Fibroblast of the conjunctiva (primary cell): Measurements from ENCODE around the gene OLIG1.

Experiments
- DNase-seq: peaks from one replicate; pipeline ENCODE4 v3.0.0-alpha.2; 2010; ENCODE audit warnings: low read depth

The OLIG1 gene

GRCh38 chr21:33069994-33070743, at the start of gene OLIG1:
OLIG1 (plus strand) TSS chr21:33070141; CDS start chr21:33070247, 106 bp downstream.
- DNase-seq: no peak

GRCh38 chr21:33020558-33021100, 49.3 kb upstream of the OLIG1 start:
- no peak for DNase-seq

GRCh38 chr21:33021150-33021549, 48.8 kb upstream of the OLIG1 start:
- DNase-seq: no peak

DNA sequence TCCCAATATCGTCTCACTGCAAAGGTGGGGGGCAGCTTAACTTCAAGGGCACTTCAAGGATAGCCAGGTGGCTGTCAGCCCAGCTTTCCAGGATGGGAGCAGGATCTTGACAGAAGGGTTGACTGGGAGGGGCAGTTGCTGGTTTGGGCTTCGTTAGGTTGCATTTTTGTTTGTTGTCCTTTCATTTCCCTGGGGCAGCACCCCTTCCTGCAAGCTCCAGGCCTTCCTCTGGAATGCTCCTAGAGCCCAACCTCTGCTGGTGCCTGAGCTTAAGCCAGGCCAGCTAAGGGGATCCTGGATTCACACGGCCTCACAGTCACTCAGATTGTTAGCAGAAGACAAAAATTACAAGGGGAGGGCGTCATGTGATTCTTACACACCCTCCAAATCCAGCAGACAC, 48.3 kb upstream of the OLIG1 start:
- DNase-seq: no peak

GRCh38 chr21:33022489-33022827, 47.5 kb upstream of the OLIG1 start:
- no peak for DNase-seq

- no peak for DNase-seq
Measured at GRCh38 chr21:33022828-33023573, 46.9 kb upstream of the OLIG1 start.

GRCh38 chr21:33023574-33024200, 46.3 kb upstream of the OLIG1 start:
- no peak for DNase-seq

- no peak for DNase-seq
Measured at GRCh38 chr21:33024201-33025103, 45.5 kb upstream of the OLIG1 start.

DNA sequence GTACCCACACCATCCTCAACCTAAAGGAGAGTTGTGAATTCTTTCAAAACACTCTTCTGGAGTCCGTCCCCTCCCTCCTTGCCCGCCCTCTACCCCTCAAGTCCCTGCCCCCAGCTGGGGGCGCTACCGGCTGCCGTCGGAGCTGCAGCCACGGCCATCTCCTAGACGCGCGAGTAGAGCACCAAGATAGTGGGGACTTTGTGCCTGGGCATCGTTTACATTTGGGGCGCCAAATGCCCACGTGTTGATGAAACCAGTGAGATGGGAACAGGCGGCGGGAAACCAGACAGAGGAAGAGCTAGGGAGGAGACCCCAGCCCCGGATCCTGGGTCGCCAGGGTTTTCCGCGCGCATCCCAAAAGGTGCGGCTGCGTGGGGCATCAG, 44.8 kb upstream of the OLIG1 start:
- DNase-seq: no peak

GRCh38 chr21:33025489-33026442, 44.2 kb upstream of the OLIG1 start, which contains the start of gene OLIG2:
OLIG2 (plus strand) TSS chr21:33025935; CDS start chr21:33026863, 928 bp downstream.
- no peak for DNase-seq

DNA sequence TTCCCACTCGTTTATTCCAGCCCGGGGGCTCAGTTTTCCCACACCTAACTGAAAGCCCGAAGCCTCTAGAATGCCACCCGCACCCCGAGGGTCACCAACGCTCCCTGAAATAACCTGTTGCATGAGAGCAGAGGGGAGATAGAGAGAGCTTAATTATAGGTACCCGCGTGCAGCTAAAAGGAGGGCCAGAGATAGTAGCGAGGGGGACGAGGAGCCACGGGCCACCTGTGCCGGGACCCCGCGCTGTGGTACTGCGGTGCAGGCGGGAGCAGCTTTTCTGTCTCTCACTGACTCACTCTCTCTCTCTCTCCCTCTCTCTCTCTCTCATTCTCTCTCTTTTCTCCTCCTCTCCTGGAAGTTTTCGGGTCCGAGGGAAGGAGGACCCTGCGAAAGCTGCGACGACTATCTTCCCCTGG, 43.5 kb upstream of the OLIG1 start:
- no peak for DNase-seq

DNA sequence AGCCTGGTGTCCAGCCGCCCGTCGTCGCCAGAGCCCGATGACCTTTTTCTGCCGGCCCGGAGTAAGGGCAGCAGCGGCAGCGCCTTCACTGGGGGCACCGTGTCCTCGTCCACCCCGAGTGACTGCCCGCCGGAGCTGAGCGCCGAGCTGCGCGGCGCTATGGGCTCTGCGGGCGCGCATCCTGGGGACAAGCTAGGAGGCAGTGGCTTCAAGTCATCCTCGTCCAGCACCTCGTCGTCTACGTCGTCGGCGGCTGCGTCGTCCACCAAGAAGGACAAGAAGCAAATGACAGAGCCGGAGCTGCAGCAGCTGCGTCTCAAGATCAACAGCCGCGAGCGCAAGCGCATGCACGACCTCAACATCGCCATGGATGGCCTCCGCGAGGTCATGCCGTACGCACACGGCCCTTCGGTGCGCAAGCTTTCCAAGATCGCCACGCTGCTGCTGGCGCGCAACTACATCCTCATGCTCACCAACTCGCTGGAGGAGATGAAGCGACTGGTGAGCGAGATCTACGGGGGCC, 43.0 kb upstream of the OLIG1 start:
- no peak for DNase-seq

DNA sequence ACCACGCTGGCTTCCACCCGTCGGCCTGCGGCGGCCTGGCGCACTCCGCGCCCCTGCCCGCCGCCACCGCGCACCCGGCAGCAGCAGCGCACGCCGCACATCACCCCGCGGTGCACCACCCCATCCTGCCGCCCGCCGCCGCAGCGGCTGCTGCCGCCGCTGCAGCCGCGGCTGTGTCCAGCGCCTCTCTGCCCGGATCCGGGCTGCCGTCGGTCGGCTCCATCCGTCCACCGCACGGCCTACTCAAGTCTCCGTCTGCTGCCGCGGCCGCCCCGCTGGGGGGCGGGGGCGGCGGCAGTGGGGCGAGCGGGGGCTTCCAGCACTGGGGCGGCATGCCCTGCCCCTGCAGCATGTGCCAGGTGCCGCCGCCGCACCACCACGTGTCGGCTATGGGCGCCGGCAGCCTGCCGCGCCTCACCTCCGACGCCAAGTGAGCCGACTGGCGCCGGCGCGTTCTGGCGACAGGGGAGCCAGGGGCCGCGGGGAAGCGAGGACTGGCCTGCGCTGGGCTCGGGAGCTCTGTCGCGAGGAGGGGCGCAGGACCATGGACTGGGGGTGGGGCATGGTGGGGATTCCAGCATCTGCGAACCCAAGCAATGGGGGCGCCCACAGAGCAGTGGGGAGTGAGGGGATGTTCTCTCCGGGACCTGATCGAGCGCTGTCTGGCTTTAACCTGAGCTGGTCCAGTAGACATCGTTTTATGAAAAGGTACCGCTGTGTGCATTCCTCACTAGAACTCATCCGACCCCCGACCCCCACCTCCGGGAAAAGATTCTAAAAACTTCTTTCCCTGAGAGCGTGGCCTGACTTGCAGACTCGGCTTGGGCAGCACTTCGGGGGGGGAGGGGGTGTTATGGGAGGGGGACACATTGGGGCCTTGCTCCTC, 42.3 kb upstream of the OLIG1 start:
- DNase-seq: no peak

GRCh38 chr21:33028287-33028670, 41.7 kb upstream of the OLIG1 start:
- no peak for DNase-seq

DNA sequence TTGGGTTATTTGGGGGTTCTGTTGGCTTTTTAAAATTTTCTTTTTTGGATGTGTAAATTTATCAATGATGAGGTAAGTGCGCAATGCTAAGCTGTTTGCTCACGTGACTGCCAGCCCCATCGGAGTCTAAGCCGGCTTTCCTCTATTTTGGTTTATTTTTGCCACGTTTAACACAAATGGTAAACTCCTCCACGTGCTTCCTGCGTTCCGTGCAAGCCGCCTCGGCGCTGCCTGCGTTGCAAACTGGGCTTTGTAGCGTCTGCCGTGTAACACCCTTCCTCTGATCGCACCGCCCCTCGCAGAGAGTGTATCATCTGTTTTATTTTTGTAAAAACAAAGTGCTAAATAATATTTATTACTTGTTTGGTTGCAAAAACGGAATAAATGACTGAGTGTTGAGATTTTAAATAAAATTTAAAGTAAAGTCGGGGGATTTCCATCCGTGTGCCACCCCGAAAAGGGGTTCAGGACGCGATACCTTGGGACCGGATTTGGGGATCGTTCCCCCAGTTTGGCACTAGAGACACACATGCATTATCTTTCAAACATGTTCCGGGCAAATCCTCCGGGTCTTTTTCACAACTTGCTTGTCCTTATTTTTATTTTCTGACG, 41.1 kb upstream of the OLIG1 start:
- no peak for DNase-seq

DNA sequence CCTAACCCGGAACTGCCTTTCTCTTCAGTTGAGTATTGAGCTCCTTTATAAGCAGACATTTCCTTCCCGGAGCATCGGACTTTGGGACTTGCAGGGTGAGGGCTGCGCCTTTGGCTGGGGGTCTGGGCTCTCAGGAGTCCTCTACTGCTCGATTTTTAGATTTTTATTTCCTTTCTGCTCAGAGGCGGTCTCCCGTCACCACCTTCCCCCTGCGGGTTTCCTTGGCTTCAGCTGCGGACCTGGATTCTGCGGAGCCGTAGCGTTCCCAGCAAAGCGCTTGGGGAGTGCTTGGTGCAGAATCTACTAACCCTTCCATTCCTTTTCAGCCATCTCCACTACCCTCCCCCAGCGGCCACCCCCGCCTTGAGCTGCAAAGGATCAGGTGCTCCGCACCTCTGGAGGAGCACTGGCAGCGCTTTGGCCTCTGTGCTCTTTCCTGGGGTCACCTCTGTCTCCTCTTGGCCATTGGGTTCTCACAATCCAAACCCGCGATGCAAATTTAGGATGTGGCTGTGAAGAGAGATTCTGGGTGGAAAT, 40.5 kb upstream of the OLIG1 start:
- no peak for DNase-seq

DNA sequence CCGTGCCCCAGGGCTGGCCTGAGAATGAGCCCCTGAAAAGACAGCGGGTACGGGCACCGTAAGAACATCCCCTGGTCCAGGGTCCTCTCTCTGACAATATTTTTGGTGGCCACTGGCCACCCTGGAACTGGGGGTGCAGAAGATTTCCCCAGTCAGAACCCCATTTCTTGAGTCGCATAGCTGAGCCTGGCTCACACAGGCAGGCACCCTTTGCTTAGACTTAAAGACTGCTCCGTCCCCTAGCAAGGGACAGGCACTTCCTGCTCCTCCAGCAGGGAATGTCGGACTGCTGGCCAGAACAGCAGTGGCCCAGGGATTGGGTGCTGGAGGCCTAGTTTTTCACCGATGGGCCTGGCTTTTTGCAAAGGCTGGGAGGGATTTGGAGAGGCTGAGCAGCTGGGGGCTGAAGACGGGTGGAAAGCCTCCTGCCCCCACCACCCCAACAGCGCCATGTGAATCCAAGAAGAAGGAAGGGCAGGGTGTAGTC, 39.9 kb upstream of the OLIG1 start:
- no peak for DNase-seq

DNA sequence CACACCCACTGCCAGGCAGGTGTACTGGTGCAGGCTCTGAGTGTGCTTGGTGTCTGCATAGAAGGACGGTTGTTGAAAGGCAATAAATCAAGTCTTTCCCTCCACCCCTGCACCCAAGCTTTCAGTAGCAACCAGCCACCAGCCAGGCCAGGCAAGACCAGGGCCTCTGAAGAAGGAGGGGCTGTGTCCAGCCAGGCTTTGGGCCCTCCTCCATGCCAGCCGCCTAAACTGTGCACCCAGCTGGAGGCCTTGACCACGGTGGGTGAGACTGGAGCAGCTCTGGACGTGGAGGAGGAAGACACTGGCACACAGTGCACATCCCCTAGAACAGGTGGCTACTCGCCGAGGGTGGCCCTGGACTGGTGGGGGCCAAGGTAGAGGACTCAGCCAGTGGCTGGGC, 39.3 kb upstream of the OLIG1 start:
- DNase-seq: no peak
